GM19463 (cell line): ENCODE measurements around the gene OR56A3.

ENCODE experiments used
- ATAC-seq: cut with Tn5 transposase; IDR thresholded peaks from one replicate; pipeline ENCODE4 v1.9.1; 2021; ENCODE audit warnings: mild to moderate bottlenecking, moderate library complexity; ENCODE audit not compliant: unreplicated experiment

The OR56A3 gene

GRCh38 chr11:5968394-5968793, 26.3 kb downstream of the OR56A3 start, which contains the start of gene OR56A5:
Gene OR56A5 (minus strand): TSS chr11:5968494. CDS start chr11:5968494, 0 bp downstream.
- ATAC-seq: no peak

GRCh38 chr11:5973530-5973929, 31.5 kb downstream of the OR56A3 start:
- no peak for ATAC-seq

- no peak for ATAC-seq
Measured at GRCh38 chr11:5983443-5983842, 41.4 kb downstream of the OR56A3 start.

GRCh38 chr11:5986885-5987284, 44.8 kb downstream of the OR56A3 start, which contains the start of gene OR52L1:
Gene OR52L1 (minus strand): TSS chr11:5986985. CDS start chr11:5986930, 55 bp downstream.
- ATAC-seq: no peak

GRCh38 chr11:5989203-5989602, 47.2 kb downstream of the OR56A3 start:
- no peak for ATAC-seq

GRCh38 chr11:5992150-5992549, 50.1 kb downstream of the OR56A3 start:
- no peak for ATAC-seq

- no peak for ATAC-seq
Measured at GRCh38 chr11:5992604-5993251, 50.7 kb downstream of the OR56A3 start.

- ATAC-seq: no peak
Measured at GRCh38 chr11:5994791-5995190, 52.7 kb downstream of the OR56A3 start.
